ENCODE measurements around the gene GIMAP4.
"Not testable (repeated sequence)": the region's sequence is repeated elsewhere in the genome, so short reads cannot be mapped to it uniquely, and the experiment has no call there.

GIMAP4 gene

DNA sequence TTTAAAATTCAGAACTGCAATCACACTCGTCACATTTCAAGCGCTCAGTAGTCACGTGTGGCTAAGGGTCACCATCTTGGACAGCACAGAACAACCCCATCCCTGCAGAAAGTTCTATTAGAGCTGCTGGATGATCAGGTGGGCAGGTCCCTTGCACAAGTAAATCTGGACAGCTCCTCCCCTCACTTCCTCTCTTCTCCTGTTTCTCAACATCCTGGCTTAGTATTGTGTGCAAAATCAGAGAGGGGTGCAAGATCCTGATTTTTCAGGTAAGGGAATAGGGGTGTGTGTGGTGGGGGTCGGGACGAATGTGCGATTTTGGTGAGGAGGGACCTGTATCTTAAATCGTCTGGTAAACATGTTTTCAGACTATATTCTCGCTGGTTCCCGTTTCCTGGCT, at the start of gene GIMAP4:
TSS of gene GIMAP4 (plus strand) at position 222 of the 400 bp plus-strand sequence. CDS start 2,512 bp downstream, outside the sequence.
- no peak for FAIRE-seq

GRCh38 chr7:150519310-150519709, 47.9 kb upstream of the GIMAP4 start:
- no peak for FAIRE-seq

DNA sequence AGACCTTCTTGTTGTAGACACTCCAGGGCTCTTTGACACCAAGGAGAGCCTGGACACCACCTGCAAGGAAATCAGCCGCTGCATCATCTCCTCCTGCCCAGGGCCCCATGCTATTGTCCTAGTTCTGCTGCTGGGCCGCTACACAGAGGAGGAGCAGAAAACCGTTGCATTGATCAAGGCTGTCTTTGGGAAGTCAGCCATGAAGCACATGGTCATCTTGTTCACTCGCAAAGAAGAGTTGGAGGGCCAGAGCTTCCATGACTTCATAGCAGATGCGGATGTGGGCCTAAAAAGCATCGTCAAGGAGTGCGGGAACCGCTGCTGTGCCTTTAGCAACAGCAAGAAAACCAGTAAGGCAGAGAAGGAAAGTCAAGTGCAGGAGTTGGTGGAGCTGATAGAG, 47.0 kb upstream of the GIMAP4 start:
- FAIRE-seq, result no peak

GRCh38 chr7:150522931-150523330, 44.3 kb upstream of the GIMAP4 start:
- not testable (repeated sequence) for FAIRE-seq

- FAIRE-seq, result no peak
Measured at GRCh38 chr7:150524018-150524417, 43.2 kb upstream of the GIMAP4 start.

- no peak for FAIRE-seq
Measured at GRCh38 chr7:150531704-150532103, 35.5 kb upstream of the GIMAP4 start.

DNA sequence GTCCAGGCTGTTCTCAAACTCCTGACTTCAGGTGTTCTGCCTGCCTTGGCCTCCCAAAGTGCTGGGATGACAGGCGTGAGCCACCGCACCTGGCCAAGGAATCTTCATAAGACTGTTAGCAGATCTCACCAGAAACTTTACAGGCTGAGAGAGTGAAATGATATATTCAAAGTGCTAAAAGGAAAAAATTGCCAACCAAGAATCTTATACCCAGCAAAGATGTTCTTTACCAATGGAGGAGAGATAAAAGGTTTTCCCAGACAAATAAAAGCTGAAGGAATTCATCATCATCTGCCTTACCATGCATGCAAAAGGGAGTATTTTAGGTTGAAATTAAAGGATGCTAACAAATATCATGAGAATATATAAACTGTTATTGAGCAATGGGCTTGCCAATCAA, 28.9 kb upstream of the GIMAP4 start:
- FAIRE-seq, result no peak

GRCh38 chr7:150553163-150553562, 14.0 kb upstream of the GIMAP4 start:
- FAIRE-seq, result no peak

DNA sequence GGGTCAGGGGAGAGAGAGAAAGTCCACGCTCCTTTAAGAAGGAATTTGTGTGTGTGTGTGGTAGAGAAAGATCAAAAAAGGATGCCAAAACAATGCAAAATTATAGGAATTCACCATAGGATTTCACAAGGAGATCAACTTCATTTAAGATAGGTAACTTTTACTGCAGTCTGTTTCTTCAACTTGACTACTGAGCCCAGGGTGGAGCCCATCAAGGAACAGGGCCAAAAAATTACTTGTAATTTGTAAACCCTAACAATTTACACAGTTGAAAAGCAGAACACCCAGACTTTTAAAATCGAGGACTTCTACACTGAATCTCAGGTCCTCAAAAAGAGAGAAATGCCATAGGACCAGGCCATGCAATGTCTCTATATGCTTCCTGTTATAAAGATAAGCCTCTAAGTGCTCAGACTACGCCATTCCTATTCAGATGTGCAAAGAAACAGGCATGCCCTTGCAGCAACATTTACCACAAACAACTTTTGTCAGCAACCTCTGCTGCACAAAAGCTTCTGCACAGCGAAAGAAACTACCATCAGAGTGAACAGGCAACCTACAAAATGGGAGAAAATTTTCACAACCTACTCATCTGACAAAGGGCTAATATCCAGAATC, 10.6 kb upstream of the GIMAP4 start:
- FAIRE-seq, result no peak

- no peak for FAIRE-seq
Measured at GRCh38 chr7:150560486-150560885, 6.7 kb upstream of the GIMAP4 start.

DNA sequence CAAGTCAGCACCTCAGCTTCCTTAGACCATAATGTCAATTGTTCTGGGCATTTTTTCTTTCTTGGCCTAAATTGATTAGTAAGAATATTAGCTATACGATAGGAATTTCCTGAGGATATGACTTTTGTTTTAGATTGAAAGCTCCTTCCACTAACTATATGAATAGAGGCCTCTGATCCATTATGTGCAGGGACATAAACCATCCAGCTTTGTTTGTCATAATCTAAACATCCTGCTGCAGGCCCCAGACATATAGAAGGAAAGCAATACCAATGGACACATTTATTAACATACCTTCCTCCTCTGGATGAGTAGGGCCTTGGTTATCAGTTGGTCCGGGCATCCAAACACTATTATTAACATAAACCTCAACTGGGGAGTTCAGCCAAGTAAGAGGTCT, 4.3 kb upstream of the GIMAP4 start:
- no peak for FAIRE-seq

DNA sequence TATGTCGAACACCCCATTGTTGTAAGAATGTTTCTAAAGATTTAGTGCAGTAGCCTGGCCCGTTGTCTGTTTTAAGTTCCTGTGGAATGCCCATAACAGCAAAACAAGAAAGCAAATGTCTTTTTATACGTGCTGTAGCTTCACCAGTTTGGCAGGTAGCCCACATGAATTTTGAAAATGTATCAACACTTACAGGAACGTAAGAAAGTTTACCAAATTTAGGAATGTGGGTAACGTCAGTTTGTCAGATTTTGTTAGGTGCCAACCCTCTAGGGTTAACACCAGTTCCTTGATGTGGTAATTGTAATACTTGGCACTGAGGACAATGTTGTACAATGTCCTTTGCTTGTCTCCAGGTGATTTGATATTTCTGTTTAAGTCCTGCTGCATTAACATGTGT, 3.2 kb upstream of the GIMAP4 start:
- no peak for FAIRE-seq

DNA sequence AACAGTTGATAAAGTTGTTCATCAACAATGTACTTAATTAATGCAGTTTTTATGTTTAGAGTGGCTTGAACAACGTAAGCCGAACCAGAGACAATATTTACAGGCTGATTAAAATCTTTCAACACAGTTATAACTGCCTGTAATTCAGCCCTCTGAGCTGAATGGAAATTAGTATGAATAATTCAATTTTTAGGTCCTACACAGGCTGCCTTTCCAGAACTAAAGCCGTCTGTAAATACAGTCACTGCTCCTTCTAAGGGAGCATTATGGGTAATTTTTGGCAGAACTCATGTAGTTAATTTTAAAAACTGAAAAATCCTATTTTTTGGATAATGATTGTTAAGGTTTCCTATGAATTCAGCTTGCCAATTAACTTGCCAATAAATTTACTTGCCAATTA, 2.6 kb upstream of the GIMAP4 start:
- FAIRE-seq, result no peak

DNA sequence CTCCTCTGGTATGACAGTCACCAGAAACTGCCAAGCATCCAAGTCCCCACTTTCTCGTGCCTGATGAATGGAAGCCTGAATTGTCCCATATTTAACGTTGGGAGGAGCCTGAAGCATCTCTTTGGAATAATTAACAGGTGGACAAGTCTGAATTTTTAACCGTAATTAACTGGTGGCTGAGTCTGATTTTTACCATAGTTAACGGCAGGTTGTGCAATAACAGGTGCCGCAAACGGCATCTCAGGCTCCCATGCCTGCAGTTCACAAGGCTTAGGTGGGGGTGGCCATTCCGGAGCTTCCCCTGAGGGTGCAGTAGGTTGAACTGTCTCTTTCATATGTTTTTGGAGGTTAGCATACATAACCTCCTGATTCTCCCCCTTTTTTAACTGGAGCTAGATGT, 2.0 kb upstream of the GIMAP4 start:
- no peak for FAIRE-seq

GRCh38 chr7:150566123-150566522, 1.1 kb upstream of the GIMAP4 start:
- FAIRE-seq, result no peak

DNA sequence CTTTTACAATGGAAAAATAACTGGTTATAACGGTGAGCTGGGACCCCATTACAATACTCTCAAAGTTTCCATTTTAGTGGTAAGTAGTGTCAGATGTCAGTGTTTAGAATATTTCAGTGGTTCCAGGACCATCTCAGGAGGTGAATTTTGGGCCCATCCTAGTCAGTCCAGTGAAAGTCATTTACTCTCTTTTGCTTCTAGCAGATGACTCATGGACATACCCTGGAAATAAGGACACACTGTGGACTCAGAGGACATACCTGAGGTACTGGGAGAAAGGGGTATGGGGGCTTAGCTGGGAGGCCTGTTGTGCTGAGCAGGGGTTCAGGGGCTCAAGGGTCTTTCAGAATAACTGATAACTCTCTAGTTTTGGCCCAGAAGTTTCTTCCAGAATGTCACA, 618 bp upstream of the GIMAP4 start:
- FAIRE-seq, result no peak

GRCh38 chr7:150567871-150568301, 696 bp downstream of the GIMAP4 start:
- FAIRE-seq, result no peak

DNA sequence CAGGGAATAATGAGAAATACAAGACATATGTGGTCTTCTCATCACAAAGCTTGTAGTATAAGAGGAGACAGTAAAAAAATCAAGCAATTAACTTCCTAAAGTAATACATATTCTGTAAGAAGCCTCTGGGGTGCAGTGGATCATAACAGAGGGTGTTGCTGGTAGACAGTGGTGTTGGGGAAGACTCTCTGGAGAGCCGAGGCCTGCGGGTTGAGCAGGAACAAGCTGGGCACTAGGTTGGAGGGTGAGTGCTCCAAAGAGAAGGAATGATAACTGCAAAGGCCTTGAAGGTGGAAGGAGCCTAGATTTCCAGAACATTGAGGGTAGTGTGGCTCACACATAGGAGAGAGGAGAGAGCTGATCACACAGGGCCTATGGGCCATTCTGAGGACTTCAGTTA, 1.5 kb downstream of the GIMAP4 start:
- no peak for FAIRE-seq

DNA sequence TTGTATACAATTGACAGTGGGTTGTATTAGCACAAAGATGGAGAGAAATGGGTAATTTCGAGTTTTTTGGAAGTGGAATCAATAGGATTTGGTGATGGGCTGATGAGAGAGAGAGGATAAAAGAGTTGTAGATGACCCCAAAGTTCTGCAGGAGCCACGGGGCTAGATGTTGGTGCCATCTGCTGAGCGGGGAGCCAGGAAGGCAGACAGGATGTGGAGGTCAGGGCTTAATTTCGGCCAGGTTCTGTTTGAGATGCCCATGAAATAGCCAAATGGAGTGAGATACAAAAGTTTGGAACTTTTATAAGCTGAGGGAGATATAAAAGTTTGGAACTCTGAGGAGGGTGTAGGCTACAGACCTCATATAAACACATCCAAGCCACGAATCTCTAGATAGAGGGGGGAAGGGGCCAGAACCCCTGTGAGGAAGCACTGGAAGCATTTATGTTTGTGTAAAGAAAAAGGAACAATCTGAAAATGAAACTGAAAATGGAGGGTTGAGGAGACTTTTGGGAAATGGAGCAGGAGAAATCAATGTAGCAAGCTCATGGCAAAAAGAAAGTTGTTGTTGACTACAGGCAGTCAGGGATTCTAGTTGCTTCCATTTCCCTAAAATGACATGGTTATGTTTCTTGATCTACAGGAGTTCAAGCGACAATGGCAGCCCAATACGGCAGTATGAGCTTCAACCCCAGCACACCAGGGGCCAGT, 2.2 kb downstream of the GIMAP4 start:
- no peak for FAIRE-seq

DNA sequence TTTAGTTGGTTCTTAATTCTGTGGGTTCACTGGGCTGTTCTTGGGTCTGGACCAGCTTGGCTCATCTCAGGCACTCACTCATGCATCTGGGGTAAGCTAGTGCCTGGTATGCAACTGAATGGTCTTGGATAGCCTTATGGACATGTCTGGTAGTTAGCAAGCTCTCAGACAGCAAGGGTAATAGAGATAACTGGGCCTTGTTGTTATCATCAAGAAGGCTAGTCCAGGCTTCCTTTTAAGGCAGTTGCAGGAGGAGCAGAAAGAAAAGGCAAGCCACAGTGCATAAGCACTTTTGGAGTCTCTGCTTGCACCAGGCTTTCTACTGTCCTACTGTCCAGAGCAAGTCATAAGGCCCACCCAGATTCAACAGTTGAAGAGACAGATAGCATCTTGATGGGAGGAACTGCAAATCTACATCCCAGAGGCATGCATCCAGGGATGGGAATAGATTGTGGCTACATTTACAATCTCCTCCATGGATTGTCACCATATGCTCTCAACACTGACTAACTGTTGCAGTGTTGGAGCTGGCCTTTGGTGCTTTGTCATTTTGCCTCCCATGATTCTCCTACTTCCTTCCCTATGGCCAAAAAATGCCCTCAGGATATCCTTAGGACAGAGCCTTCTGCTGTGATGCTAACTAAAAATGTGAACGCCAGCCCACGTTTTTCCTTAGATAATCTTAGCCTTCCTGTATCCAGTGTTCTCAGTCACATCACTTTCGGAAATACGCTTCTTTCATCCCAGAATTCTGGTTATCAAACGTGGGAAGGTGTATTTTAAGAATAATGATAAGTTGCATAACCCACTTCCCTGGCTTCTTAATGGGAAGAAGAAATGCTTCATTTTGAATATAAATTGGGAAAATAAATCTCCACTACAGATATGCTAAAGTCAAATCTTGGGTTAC, 3.6 kb downstream of the GIMAP4 start:
- FAIRE-seq, result no peak

DNA sequence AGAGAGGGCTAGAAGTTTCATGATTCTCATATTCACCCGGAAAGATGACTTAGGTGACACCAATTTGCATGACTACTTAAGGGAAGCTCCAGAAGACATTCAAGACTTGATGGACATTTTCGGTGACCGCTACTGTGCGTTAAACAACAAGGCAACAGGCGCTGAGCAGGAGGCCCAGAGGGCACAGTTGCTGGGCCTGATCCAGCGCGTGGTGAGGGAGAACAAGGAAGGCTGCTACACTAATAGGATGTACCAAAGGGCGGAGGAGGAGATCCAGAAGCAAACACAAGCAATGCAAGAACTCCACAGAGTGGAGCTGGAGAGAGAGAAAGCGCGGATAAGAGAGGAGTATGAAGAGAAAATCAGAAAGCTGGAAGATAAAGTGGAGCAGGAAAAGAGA, 5.3 kb downstream of the GIMAP4 start:
- no peak for FAIRE-seq

DNA sequence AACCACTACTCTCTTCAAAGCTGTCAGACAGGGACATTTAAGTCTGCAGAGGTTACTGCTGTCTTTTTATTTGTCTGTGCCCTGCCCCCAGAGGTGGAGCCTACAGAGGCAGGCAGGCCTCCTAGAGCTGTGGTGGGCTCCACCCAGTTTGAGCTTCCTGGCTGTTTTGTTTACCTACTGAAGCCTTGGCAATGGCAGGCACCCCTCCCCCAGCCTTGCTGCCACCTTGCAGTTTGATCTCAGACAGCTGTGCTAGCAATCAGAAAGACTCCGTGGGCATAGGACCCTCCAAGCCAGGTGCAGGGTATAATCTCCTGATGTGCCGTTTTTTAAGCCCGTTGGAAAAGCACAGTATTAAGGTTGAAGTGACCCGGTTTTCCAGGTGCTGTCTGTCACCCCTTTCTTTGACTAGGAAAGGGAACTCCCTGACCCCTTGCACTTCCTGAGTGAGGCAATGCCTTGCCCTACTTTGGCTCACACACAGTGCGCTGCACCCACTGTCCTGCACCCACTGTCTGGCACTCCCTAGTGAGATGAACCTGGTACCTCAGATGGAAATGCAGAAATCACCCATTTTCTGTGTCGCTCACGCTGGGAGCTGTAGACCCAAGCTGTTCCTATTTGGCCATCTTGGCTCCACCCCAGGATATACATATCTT, 12.9 kb downstream of the GIMAP4 start:
- not testable (repeated sequence) for FAIRE-seq

All from TTC549 (cell line).